Measurements from ENCODE around the gene NR5A1.

NR5A1 gene

DNA sequence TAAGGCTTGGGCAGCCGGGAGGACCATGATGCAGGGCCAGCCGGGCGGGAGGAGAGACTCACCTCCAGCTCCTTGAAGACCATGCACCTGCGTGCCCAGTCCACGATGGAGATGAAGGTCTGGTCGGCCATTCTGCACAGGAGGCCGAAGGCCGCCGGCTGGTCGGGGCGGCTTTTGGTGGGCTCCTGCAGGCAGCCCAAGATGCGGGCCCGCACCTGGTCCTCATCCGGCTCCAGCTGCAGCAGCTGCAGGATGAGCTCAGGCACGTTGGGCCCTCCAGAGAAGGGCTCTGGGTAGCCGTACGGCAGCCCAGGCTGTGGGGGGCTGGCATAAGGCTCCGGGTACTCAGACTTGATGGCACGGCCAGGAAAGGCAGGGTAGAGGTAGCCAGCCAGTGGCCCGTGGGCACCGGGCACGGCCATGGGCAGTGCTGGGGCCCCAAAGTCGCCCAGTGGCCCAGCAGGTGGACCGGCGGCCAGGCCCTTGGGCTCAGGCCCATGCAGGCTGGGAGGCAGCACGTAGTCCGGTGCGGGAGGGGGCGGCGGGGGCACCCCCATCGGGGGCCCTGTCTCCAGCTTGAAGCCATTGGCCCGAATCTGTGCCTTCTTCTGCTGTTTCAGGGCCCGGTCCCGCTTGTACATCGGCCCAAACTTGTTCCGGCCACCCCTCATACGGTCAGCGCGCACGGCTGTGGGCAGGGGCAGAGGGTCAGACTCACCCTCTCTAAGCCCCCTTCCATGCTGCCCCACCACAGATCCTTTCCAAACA, 7.0 kb downstream of the NR5A1 start:
- DNase-seq (ENCODE audit: insufficient read length, low spot score): no peak
- no peak for FAIRE-seq

DNA sequence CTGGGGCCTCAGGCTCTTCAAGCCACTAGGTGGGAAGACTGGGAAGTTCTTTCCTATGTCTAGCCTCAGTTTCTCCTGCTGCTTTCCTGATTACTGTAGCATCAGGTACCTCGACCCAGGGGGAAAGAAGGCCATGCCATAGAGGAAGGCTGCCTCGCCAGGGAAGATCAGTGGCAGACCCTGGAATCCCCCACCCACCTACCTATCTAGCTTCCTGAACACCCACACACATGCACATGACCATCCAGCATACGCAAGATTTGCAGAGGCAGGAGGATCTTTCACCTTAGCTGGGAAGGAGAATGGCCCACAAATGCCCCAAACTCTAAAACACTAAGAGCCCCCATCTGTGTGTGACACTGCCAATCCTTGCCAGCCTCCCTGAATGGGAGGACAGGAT, 8.0 kb downstream of the NR5A1 start:
- FAIRE-seq: no peak

GRCh38 chr9:124498499-124499146, 8.6 kb downstream of the NR5A1 start:
- DNase-seq (ENCODE audit: insufficient read length, low spot score): no peak
- FAIRE-seq: no peak

More for the DNA sequence above, 8.0 kb downstream of the NR5A1 start:
- DNase-seq (ENCODE audit: insufficient read length, low spot score): no peak

GRCh38 chr9:124498040-124498439, 9.2 kb downstream of the NR5A1 start:
- FAIRE-seq (no peak), DNase-seq (ENCODE audit: insufficient read length, low spot score) (no peak)

DNA sequence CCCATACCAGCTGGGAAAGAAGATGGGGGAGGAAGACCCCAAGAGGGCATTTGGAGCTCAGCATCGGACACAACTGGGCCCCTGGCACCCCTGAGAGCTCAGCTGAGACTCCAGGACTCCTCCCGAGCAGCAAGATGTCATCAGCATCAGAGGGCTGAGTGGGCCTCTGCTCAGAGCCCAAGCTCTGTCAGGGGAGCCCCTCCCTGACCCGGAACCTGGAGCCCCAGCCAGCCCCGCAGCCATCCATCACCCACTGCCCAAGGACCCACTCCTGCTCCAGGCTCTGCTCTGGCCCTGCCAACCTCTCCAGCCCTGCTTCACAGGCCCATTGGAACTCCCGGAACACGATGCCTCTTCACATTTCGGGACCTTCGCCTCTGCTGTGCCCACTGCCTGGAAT, 9.8 kb downstream of the NR5A1 start:
- DNase-seq (ENCODE audit: insufficient read length, low spot score) (no peak), FAIRE-seq (no peak)

GRCh38 chr9:124496463-124496862, 10.7 kb downstream of the NR5A1 start:
- FAIRE-seq: no peak
- DNase-seq (ENCODE audit: insufficient read length, low spot score): no peak

GRCh38 chr9:124496075-124496449, 11.1 kb downstream of the NR5A1 start:
- no peak for DNase-seq (ENCODE audit: insufficient read length, low spot score)
- no peak for FAIRE-seq

GRCh38 chr9:124495126-124496074, 11.8 kb downstream of the NR5A1 start:
- FAIRE-seq (no peak), DNase-seq (ENCODE audit: insufficient read length, low spot score) (no peak)

GRCh38 chr9:124493794-124494479, 13.3 kb downstream of the NR5A1 start:
- FAIRE-seq: no peak

DNA sequence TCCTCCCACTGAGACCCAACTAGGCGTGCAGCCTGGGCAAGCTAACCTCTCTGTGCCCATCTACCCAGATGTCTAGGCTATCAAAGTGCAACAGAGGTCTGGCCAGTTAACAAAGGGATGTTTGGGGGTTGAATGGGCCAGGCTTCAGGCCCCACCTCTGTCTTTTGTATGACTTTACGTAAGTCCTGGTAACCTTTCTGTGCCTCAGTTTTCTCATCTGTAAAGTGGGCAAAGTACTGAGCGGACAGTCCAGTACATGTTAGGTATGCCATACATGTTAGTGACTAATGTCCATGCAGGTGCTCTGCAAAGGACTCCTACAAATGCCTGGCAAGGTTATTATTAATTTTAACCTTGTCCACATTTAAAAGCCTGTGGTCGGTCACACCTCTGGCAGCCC, 14.0 kb downstream of the NR5A1 start:
- DNase-seq (ENCODE audit: insufficient read length, low spot score) (no peak), FAIRE-seq (no peak)

More at GRCh38 chr9:124493794-124494479, 13.3 kb downstream of the NR5A1 start:
- no peak for DNase-seq (ENCODE audit: insufficient read length, low spot score)

- FAIRE-seq: no peak
Observed at GRCh38 chr9:124492818-124493217, 14.4 kb downstream of the NR5A1 start.

DNA sequence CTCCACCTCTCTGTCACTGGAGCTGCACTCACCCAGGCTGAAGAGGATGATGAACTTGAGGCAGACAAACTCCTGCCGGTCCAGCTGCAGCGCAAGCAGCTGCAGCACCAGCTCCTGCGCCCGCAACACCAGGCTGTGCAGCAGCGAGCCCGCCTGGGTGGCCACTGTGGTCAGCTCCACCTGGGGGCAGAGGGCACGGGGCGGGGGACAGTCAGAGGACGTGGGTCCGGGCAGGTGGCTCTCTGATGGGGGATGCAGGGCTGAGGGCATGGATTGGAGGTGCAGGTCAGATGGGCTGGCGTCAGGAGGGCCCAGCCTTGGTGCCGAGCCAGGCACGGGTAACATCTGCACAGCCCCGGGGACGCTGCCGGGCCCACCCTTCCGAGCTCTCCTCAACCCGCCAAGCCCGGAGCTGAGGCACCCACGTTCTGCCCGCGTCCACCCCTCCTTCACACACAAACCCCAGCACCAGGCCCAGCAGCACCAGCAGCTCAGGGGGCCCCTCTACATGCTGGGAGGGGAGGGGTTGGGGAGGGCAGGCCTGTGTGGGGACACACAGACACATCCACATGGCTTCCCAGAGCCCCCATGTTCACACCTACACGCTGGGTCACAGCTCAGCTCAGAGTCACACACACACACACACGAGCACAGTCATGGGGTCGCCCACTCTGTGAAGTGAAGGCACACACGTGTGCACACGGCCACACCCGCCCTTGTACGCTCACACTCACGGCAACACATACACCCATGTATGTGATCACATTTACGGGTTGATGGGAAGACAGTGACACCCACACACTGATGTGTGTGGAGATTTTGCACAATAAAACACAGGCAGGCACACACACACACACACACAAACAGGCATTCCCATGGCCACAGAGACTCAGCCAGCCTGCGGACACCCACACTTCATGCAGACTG, 15.9 kb downstream of the NR5A1 start:
- FAIRE-seq: peak; percentile 48
- no peak for DNase-seq (ENCODE audit: insufficient read length, low spot score)

More at GRCh38 chr9:124492818-124493217, 14.4 kb downstream of the NR5A1 start:
- no peak for DNase-seq (ENCODE audit: insufficient read length, low spot score)

DNA sequence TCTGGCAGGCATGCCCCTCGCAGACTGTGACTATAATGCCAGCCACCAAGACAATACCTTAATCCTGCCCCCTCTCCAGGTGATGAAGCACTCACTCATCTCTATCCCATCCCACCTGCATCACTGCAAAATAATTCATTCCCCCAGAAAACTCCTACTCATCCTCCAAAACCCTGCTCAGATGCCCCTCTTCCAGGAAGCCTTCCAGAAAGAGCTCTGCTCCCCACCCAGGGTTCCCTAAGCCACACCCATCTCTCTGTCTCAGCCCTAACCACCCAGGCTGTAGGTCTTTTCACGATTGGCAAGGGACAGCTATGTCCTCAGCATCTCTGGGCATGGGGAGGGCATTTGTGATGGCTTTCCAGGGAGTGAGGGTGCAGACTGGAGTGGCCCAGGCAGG, 17.2 kb downstream of the NR5A1 start:
- DNase-seq (ENCODE audit: insufficient read length, low spot score) (no peak), FAIRE-seq (no peak)

DNA sequence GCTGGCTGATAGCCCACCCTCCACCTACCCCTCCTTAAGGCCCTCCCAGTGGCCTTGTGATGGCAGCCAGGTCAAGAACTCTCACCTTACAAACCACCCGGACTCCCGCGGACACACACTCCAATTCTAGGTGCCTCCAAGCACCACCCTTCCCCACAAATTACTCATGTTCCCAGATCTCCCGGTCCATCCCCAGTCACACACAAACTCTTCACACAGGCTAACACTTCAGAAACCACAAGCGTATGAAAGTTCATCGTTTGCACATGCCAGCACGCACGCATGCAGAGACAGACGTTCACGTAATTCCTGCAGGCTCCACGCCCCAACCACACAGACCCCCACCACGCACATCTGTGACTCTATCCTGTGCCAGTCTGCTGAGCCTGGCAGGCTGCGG, 18.0 kb downstream of the NR5A1 start:
- FAIRE-seq: no peak

GRCh38 chr9:124488641-124489210, 18.5 kb downstream of the NR5A1 start:
- FAIRE-seq: no peak

More for the DNA sequence above, 18.0 kb downstream of the NR5A1 start:
- DNase-seq (ENCODE audit: insufficient read length, low spot score): no peak

DNA sequence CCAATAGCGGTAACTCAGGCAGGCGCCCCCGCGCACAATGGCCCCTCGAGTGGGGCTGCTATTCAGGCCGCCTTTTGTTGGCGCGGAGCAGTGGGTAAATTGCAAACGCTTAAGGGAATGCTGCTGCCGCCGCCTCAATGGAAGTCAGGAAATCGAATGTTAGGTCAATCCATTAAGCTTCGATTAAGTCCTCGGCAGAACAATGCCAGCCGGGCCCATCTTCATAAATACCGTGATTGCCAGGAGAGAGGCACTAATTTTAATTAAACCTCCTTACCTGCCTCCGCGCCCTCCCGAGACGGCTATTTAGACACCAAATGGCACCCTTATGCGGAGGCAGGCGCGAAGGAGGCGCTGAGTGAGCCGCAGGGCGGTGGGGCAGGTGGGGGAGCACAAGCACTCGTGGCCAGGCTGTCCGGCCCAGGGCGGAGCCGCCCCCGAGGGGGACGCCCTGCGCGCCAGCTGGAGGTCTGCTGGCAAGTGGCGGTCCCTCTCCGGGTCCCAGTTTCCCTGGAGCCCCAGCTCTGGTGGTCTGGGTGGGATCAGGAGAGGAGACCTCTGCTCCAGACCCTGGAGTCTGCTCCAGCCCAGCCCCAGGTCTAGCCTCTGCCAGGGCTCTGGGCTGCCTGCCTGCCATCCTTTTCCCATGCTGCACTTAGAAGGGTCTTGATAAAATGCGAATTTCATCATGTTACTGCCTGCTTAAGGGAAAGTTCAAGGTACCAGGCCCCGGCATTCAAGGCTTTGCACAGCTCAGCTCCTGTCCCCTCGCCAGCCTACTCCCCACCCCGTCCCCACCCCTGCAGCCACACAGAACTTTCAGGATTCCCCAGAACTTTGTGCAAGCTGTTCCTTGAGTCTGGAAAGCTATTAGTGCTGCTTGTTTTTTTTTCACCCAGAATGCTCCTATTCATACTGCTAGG, 19.7 kb downstream of the NR5A1 start:
- DNase-seq (ENCODE audit: insufficient read length, low spot score) (no peak), FAIRE-seq (no peak)

More at GRCh38 chr9:124488641-124489210, 18.5 kb downstream of the NR5A1 start:
- DNase-seq (ENCODE audit: insufficient read length, low spot score): no peak

GRCh38 chr9:124486778-124487259, 20.4 kb downstream of the NR5A1 start:
- DNase-seq (ENCODE audit: insufficient read length, low spot score): no peak
- no peak for FAIRE-seq

DNA sequence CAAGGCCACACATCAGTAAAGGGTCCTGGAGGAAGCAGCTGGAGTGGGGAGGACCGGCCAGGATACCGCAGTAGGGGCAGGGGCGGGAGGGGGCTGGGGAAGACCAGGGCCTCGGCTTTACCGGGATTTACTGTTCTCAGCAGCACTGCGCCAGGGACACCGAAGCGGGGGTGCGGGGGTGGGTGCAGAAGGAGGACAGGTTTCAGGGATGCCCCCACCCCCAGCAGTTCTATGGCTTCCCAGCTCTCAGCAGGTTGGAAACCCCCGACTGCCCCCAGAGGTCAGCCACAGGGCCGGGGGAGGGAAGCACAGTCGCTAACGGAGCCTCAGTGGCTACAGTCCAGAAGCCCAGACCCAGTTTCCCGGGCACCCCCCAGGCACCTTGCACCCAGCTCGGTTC, 21.3 kb downstream of the NR5A1 start:
- FAIRE-seq: no peak
- no peak for DNase-seq (ENCODE audit: insufficient read length, low spot score)

Data from HTR-8/SVneo (cell line).